Measurements from ENCODE around the gene ZMPSTE24.
A peak's percentile ranks its signal among the peaks of the same experiment; 100 is the strongest.

Gene ZMPSTE24

GRCh38 chr1:40315795-40316594 lies 58.0 kb downstream of the ZMPSTE24 start:
- no peak for TF ChIP-seq PPARA (CRISPR knock-in tag; IDR thresholded peaks at IDR 0.05; ENCODE audit: borderline replicate concordance)
- no peak for TF ChIP-seq TSHZ2 (CRISPR knock-in tag; IDR thresholded peaks at IDR 0.05)
- TF ChIP-seq OSR1 (CRISPR knock-in tag; IDR thresholded peaks at IDR 0.05), result no peak
- TF ChIP-seq TCF4 (CRISPR knock-in tag; IDR thresholded peaks at IDR 0.05; ENCODE audit: borderline replicate concordance), result no peak
- no peak for TF ChIP-seq ARNTL (CRISPR knock-in tag; IDR thresholded peaks at IDR 0.05; ENCODE audit: borderline replicate concordance, low read depth)
- TF ChIP-seq ESRRG (CRISPR knock-in tag; IDR thresholded peaks at IDR 0.05), result no peak
- ATAC-seq, result peak; percentile 16

- TF ChIP-seq POU6F1 (CRISPR knock-in tag; IDR thresholded peaks at IDR 0.05; ENCODE audit: borderline replicate concordance, low read depth) (no peak), TOX (CRISPR knock-in tag; IDR thresholded peaks at IDR 0.05; ENCODE audit: borderline replicate concordance) (no peak), OSR1 (CRISPR knock-in tag; IDR thresholded peaks at IDR 0.05) (no peak), ARNTL (CRISPR knock-in tag; IDR thresholded peaks at IDR 0.05; ENCODE audit: borderline replicate concordance, low read depth) (no peak), ZC3H10 (CRISPR knock-in tag; IDR thresholded peaks at IDR 0.05) (no peak), ESRRG (CRISPR knock-in tag; IDR thresholded peaks at IDR 0.05) (no peak), CSRNP3 (CRISPR knock-in tag; IDR thresholded peaks at IDR 0.05) (no peak), TSHZ2 (CRISPR knock-in tag; IDR thresholded peaks at IDR 0.05) (no peak), CREB5 (CRISPR knock-in tag; IDR thresholded peaks at IDR 0.05; ENCODE audit: low read depth) (no peak)
- ATAC-seq, result peak; percentile 55
Observed at GRCh38 chr1:40316595-40317393, 58.8 kb downstream of the ZMPSTE24 start, which contains the start of gene COL9A2. TSS of gene COL9A2 (minus strand) at chr1:40317286. CDS start at chr1:40317197, 89 bp downstream.

GRCh38 chr1:40317394-40318074 lies 59.5 kb downstream of the ZMPSTE24 start:
- no peak for ATAC-seq

More at GRCh38 chr1:40317394-40318074, 59.5 kb downstream of the ZMPSTE24 start:
- TF ChIP-seq TCF4 (CRISPR knock-in tag; IDR thresholded peaks at IDR 0.05; ENCODE audit: borderline replicate concordance) (no peak), GLIS3 (CRISPR knock-in tag; IDR thresholded peaks at IDR 0.05) (no peak), PATZ1 (CRISPR knock-in tag; IDR thresholded peaks at IDR 0.05; ENCODE audit: borderline replicate concordance) (no peak), ARNTL (CRISPR knock-in tag; IDR thresholded peaks at IDR 0.05; ENCODE audit: borderline replicate concordance, low read depth) (no peak), ZNF8 (CRISPR knock-in tag; IDR thresholded peaks at IDR 0.05) (no peak)
